SK-MEL-5 (cell line): ENCODE results near the gene MAGEB1. TPM values are rescaled to one million over a fixed set of nuclear protein-coding genes. Genes with fewer than 3 reads are reported as not detected.
A peak's percentile ranks its signal among the peaks of the same experiment; 100 is the strongest.

Experiments
- DNase-seq: peaks from one replicate; pipeline ENCODE4 v3.0.0-alpha.2; 2016; ENCODE audit warnings: low read depth, low spot score
- in situ Hi-C: cut with HindIII; loops from 2 replicates; pipeline ENCODE4 v1.10.0; 2016; ENCODE audit warnings: low sequenced_read_pairs, high pct_unique_total_duplicates, low pct_unique_long_range_greater_than_20kb
- total RNA-seq: library from RNA; depleted of rRNA; stranded (reverse); fragments of >200 nt; shearing (Covaris generic); gene quantifications from 2 replicates; pipeline ENCODE4 v1.2.3, GENCODE V29; 2014; rRNA removed

MAGEB1 gene
- total RNA-seq, 1 experiment from 2014 or later: not detected

DNA sequence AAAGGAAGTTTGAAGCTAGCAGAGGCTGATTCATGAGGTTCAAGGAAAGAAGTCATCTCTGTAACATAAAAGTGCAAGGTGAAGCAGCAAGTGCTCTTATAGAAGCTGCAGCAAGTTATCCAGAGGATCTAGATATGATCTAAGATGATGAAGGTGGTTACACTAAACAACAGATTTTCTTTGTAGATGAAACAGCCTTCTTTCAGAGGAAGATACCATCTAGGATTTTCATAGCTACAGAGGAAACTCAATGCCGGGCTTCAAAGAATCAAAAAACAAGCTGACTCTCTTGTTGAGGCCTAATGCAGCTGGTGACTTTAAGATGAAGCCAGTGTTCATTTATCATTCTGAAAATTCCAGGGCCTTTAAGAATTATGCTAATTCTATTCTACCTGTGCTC is 33.5 kb downstream of the MAGEB1 start:
- in situ Hi-C loops: no loop called here
- DNase-seq: no peak

DNA sequence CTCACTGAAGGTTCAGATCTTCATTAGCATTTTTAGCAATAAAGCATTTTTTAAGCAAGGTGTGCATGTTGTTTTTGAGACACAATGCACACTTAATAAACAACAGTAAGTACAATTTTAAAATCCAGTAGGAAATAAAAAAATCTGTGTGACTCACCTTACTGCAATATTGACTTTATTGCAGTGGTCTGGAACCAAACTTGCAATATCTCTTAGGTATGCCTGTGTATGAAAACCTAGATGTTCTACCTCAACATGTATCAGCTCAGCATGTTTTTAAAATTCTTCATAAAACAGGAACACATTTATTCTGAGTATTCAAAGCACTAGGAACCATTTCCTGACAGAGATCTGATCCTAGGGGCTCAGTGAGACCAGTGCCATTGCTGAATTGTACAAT is 35.6 kb downstream of the MAGEB1 start:
- in situ Hi-C loops: no loop called here
- no peak for DNase-seq

DNA sequence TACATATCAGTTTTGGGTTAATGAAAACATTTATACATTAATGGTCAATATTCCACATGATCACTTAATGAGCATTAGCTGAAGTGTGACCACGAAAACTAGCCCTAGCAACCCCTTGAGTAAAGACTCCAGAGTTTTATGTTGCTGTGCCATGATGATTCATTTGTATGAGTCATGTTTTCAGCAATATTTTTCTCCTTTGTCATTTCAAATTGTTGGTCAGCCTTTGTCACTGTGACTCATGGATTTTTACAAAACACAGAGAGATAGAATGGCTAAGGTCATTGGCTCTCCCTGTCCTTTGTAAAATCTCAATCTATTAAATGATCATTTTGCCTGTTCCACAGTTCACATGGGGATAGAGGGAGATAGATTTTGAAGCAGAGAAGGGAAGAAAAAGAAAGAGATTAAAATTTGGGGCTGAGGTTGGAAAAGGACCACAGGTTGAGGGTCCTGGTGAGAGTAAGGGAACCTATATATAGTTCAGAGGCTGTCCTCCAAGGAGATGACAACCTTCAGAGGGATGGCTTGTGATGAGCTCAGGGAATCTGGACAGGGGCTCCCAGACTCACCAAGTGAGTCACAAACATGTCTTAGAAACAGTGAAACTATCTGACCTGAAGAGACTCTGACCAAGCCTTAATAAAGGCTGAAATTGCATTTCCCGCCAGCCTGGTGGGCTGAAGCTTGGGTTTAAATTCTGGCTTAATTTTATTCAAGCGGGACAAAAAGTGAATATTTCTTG is 36.7 kb downstream of the MAGEB1 start:
- in situ Hi-C loops: no loop called here
- DNase-seq: peak; percentile 40

DNA sequence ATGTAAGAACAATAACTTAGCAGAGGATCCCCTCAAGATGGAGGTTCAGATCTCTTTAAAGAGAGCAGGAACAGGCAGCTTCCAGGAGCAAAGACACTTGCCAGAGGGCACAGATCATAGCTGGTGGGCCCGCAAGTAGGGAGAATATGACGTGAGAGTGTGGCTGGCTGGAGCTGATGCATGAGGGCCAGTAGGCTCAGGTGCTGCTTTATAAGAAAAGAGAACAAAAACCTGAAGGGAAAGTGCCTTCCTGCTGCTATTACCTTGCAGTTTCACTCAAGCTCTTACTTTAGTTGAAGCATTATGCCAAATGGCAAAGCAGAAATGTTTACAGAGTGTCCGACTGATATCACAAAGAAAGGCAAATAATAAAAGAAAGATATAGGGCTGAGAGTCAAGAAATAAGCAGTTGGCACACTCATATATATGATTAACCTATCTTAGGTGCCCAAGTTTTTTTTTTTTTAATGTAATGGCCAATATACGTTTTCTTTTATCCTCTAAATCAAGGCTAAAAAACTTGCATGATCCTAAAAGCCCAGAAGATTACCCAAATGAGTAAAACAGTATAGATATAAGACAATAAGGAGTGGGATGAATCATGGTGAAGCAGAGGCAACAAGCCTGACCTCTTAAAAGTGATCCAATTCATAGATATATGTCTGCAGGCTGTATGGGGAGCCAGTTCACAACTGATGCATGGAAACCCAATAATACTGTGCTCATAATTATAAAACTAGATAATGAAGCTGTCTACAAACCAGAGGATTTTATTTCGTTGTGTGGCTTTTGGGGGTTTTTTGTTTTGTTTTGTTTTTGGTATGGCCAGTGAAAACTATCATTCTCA is 49.7 kb downstream of the MAGEB1 start:
- in situ Hi-C loops: no loop called here
- DNase-seq: no peak

DNA sequence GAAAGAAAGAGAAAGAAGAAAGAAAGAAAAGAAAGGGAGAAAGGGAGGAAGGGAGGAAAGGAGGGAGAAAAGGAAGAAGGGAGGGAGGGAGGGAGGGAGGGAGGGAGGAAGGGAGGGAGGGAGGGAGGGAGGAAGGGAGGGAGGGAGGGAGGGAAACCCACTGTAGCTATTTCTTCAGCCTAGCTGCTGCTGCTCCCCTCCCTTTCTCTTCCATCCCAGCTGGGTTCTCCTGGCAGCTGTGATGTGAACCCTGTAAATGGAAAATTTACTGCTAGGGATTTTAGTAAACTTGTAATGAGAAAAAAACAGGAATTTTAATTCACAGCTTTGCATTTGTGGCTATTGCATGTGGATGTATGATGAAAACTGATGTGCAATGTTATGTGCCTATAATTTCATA is 54.3 kb downstream of the MAGEB1 start:
- in situ Hi-C loops: no loop called here
- DNase-seq: no peak

Other genes with a start within 250 kb of the MAGEB1 start
- gene MAGEB2, start 31.6 kb upstream of the MAGEB1 start, total RNA-seq: 30.2 and 32.1 TPM in 2 replicates
- not detected in 2 replicates for gene MAGEB3, start 16.5 kb upstream of the MAGEB1 start, total RNA-seq
- not detected in 2 replicates for gene MAGEB4, start 5.1 kb upstream of the MAGEB1 start, total RNA-seq
- gene NR0B1, start 62.2 kb downstream of the MAGEB1 start, total RNA-seq: 1.5 and 2.0 TPM in 2 replicates